H1 (cell line): ENCODE results near the gene ELOVL4. TPM values are rescaled to one million over a fixed set of nuclear protein-coding genes. Genes with fewer than 3 reads are reported as not detected.

ENCODE experiments used
- BCL11A ChIP-seq, 2 experiments: IDR thresholded peaks; one replicate each; pipeline ENCODE4 v1.6.1; 2011; ENCODE audit warnings: low read depth in 2 of 2, low read length in 2 of 2, mild to moderate bottlenecking in 2 of 2
- HDAC6 ChIP-seq: IDR thresholded peaks from one replicate; pipeline ENCODE4 v1.7.1; 2012; ENCODE audit warnings: low read depth, mild to moderate bottlenecking, inconsistent platforms, low read length, moderate library complexity
- polyA plus RNA-seq, 7 experiments: library from polyadenylated mRNA; depleted of rRNA in 3 of 7; stranded (reverse) in 5 of 7; unstranded in 2 of 7; fragments of >200 nt in 5 of 7; fragments of 200-250 nt in 2 of 7; gene quantifications; 1 replicate in 5 of 7; 2 replicates in 1 of 7; 4 replicates in 1 of 7; pipeline versions ENCODE4 v1.2.1 to v1.2.3, GENCODE V29; 2011 to 2013; ENCODE audit warnings: missing spikeins in 2 of 7, mixed read lengths in 2 of 7
- total RNA-seq: library from RNA; stranded (reverse); fragmentation: NEBNext Ultra II Directional; extraction: Animal tissue kit (Norgen Biotek cat#: 25700); gene quantifications from 2 replicates; pipeline ENCODE4 v1.2.1, GENCODE V29; 2021

The ELOVL4 gene
- total and polyA plus RNA-seq, 2 of the 8 experiments (the other 6 are each of a cell fraction or from before 2014, with no cell fraction given): 2.0 to 15.0 TPM

GRCh38 chr6:79927758-79928157, 19.6 kb downstream of the ELOVL4 start (continued):
- TF ChIP-seq BCL11A (IDR thresholded peaks at IDR 0.05; ENCODE audit: low read depth in 2 of 2, low read length in 2 of 2): no peak
- TF ChIP-seq HDAC6: no peak
- TF ChIP-seq, all 59 proteins: peak for 0
